GM23248 (cell line): Measurements from ENCODE around the gene PHLPP1. TPM values are rescaled to one million over a fixed set of nuclear protein-coding genes. Genes with fewer than 3 reads are reported as not detected.

Experiments used
- DNase-seq: peaks from one replicate; pipeline ENCODE4 v3.0.0-alpha.2; 2015
- H2AFZ ChIP-seq: fragments of 200-600 bp; sonication (generic); 2 replicates; pipeline ENCODE4 v1.6.1; 2016; ENCODE audit warnings: antibody characterized with exemption
- H3F3A ChIP-seq: fragments of 200-600 bp; sonication (generic); 2 replicates; pipeline ENCODE4 v1.6.1; 2016; ENCODE audit warnings: mild to moderate bottlenecking, antibody characterized with exemption, mixed run types; ENCODE audit not compliant: insufficient read depth
- H3K27ac ChIP-seq: fragments of 200-600 bp; sonication (generic); 2 replicates; pipeline ENCODE4 v1.5.1; 2016; ENCODE audit warnings: mild to moderate bottlenecking
- H3K27me3 ChIP-seq: fragments of 200-600 bp; sonication (generic); replicated peaks from 2 replicates; pipeline ENCODE4 v1.6.1; 2016; ENCODE audit warnings: mild to moderate bottlenecking; ENCODE audit not compliant: insufficient read depth
- H3K36me3 ChIP-seq: fragments of 200-600 bp; sonication (generic); 2 replicates; pipeline ENCODE4 v1.6.1; 2016; ENCODE audit warnings: low read depth, mild to moderate bottlenecking
- H3K4me1 ChIP-seq: fragments of 200-600 bp; sonication (generic); 2 replicates; pipeline ENCODE4 v1.6.1; 2016; ENCODE audit warnings: mild to moderate bottlenecking; ENCODE audit not compliant: insufficient read depth
- H3K4me2 ChIP-seq: fragments of 200-600 bp; sonication (generic); one replicate; pipeline ENCODE4 v1.6.1; 2016; ENCODE audit warnings: mild to moderate bottlenecking; ENCODE audit not compliant: unreplicated experiment
- H3K4me3 ChIP-seq: fragments of 200-600 bp; sonication (generic); 2 replicates; pipeline ENCODE4 v1.5.1; 2016; ENCODE audit warnings: mild to moderate bottlenecking
- H3K79me2 ChIP-seq: fragments of 200-600 bp; sonication (generic); 2 replicates; pipeline ENCODE4 v1.6.1; 2016; ENCODE audit warnings: mild to moderate bottlenecking; ENCODE audit not compliant: insufficient read depth
- H3K9ac ChIP-seq: fragments of 200-600 bp; sonication (generic); 2 replicates; pipeline ENCODE4 v1.6.1; 2016; ENCODE audit warnings: mild to moderate bottlenecking
- H3K9me2 ChIP-seq: fragments of 200-600 bp; sonication (generic); 2 replicates; pipeline ENCODE4 v1.6.1; 2016; ENCODE audit warnings: mixed run types, mild to moderate bottlenecking, moderate library complexity; ENCODE audit not compliant: insufficient read depth
- H3K9me3 ChIP-seq: fragments of 200-600 bp; sonication (generic); one replicate; pipeline ENCODE4 v1.6.1; 2017; ENCODE audit warnings: low read depth
- H4K20me1 ChIP-seq: fragments of 200-600 bp; sonication (generic); 2 replicates; pipeline ENCODE4 v1.6.0; 2016; ENCODE audit not compliant: insufficient read depth
- EZH2 ChIP-seq: fragments of 200-600 bp; sonication (generic); IDR thresholded peaks from 2 replicates; pipeline ENCODE4 v1.6.1; 2018; ENCODE audit warnings: antibody characterized with exemption, mild to moderate bottlenecking; ENCODE audit not compliant: insufficient read depth, poor library complexity, severe bottlenecking
- EZH2phosphoT487 ChIP-seq: fragments of 200-600 bp; sonication (generic); IDR thresholded peaks from 2 replicates; pipeline ENCODE4 v1.6.1; 2018; ENCODE audit warnings: antibody characterized with exemption, moderate library complexity, mild to moderate bottlenecking, low read depth; ENCODE audit not compliant: insufficient read depth
- WGBS, 2 experiments: methylation state at CpG; one replicate each; pipeline ENCODE4 v1.1.6; 2015 to 2017; ENCODE audit warnings: low lambda C conversion rate in 2 of 2, low coverage in 1 of 2; ENCODE audit errors: missing lambda C conversion rate in 2 of 2; 5-methylcytosine and 5-hydroxymethylcytosine counted together
- in situ Hi-C: fragments of 300-500 bp; cut with MboI; formaldehyde crosslinking; loops from 2 replicates; pipeline ENCODE4 v1.15.0; 2020
- polyA plus RNA-seq: library from polyadenylated mRNA; unstranded; fragments of >200 nt; fragmentation: Nextera tagmentation; extraction: Ambion mirVana; gene quantifications from 2 replicates; pipeline ENCODE4 v1.2.1, GENCODE V29; 2016
- total RNA-seq: library from RNA; depleted of rRNA; stranded (reverse); fragments of >200 nt; shearing (Covaris generic); gene quantifications from 2 replicates; pipeline ENCODE4 v1.2.3, GENCODE V29; 2014

PHLPP1 gene
- total and polyA plus RNA-seq, 2 experiments from 2014 or later: 1.1 to 6.8 TPM

GRCh38 chr18:62717925-62718800 lies 2.8 kb downstream of the PHLPP1 start:
- Histone ChIP-seq H3F3A (peaks cover 12% of the 10 kb centered on the region; the same call in 1 of the 2 replicates), H3K9me3 (no peaks in the 10 kb centered on the region), H2AFZ (peak overlapping the region; percentile 48; the same call in 1 of the 2 replicates), H4K20me1 (no peaks in the 10 kb centered on the region), H3K9me2 (no peaks in the 10 kb centered on the region), H3K4me2 (peak overlapping the region; percentile 89), H3K27me3 (no peaks in the 10 kb centered on the region), H3K9ac (peak overlapping the region; percentile 38), H3K27ac (no peak overlapping the region), H3K79me2 (peaks cover 49% of the 10 kb centered on the region), H3K4me3 (peak overlapping the region; percentile 73), H3K36me3 (no peaks in the 10 kb centered on the region), H3K4me1 (peaks cover 18% of the 10 kb centered on the region)
- WGBS, 2 experiments: 61 to 65% methylated on average over 7 of the region's 7 CpGs
- in situ Hi-C loops: loop anchor here (10.0 kb wide), 2 partner anchors 237 to 267 kb away; no protein-coding TSS in a partner anchor
- DNase-seq: peak; percentile 45
- TF ChIP-seq EZH2: no peak
- no peak for TF ChIP-seq EZH2phosphoT487

- Histone ChIP-seq H3K36me3 (no peaks in the 10 kb centered on the region), H3K4me1 (peaks cover 18% of the 10 kb centered on the region), H4K20me1 (no peaks in the 10 kb centered on the region), H3K9ac (no peak overlapping the region), H3F3A (peaks cover 12% of the 10 kb centered on the region; the same call in 1 of the 2 replicates), H3K27ac (no peak overlapping the region), H2AFZ (no peak overlapping the region), H3K4me2 (no peak overlapping the region), H3K9me2 (no peaks in the 10 kb centered on the region), H3K79me2 (peaks cover 67% of the 10 kb centered on the region), H3K4me3 (no peak overlapping the region), H3K27me3 (no peaks in the 10 kb centered on the region), H3K9me3 (no peaks in the 10 kb centered on the region)
- TF ChIP-seq EZH2phosphoT487 (no peak), EZH2 (no peak)
- WGBS, 2 experiments: 68 to 74% methylated on average over 4 of the region's 4 CpGs
- in situ Hi-C loops: no loop called here
- no peak for DNase-seq
Measured at GRCh38 chr18:62720048-62720447, 4.7 kb downstream of the PHLPP1 start.

DNA sequence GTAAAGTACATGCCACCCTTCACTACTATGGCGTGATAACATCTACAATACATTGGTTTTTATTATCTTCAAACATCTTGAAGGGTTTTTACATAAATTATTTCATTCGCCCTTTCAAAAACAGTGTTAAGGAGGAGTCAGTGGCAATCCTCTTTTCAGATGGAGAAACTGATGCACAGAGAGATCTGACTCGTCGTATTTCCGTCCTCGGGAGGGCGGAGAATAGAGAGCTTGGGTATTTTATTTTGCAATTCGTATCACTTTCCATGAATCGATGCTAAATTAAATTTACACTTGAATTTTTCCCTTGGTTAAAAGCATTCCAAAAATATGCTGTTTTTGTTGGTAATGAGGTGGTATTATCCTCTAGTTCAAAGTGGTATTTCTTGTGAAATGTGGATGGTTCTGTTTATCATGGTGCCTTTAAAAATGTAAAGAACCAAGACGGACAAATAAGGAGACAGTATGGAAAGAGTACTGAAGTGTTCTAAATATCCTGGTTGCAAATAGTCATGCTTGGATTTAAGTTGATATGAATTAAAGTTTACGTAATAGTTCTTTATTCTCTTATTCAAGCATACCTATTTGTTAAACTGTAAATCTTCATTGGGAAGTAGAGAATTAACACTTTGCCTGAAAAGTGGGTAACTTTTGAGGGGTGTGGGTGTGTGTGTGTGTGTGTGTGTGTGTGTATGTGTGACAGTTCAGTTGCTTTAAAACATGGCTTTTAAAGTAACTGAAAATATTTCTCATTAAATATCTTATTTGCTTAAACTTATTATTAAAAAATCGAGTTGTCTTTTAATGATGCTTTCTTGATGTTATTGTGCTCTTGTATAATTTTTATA lies 5.6 kb downstream of the PHLPP1 start:
- Histone ChIP-seq H3K4me1 (peaks cover 18% of the 10 kb centered on the region), H3K27ac (no peak overlapping the region), H3K36me3 (no peaks in the 10 kb centered on the region), H3K9me2 (no peaks in the 10 kb centered on the region), H3F3A (peaks cover 12% of the 10 kb centered on the region; the same call in 1 of the 2 replicates), H3K79me2 (peaks cover 67% of the 10 kb centered on the region), H3K4me3 (no peak overlapping the region), H3K4me2 (no peak overlapping the region), H3K9ac (no peak overlapping the region), H3K27me3 (no peaks in the 10 kb centered on the region), H4K20me1 (no peaks in the 10 kb centered on the region), H2AFZ (no peak overlapping the region), H3K9me3 (no peaks in the 10 kb centered on the region)
- DNase-seq: no peak
- TF ChIP-seq EZH2 (no peak), EZH2phosphoT487 (no peak)
- 90 to 91% methylated on average over 12 of the region's 12 CpGs for WGBS, 2 experiments
- in situ Hi-C loops: no loop called here

DNA sequence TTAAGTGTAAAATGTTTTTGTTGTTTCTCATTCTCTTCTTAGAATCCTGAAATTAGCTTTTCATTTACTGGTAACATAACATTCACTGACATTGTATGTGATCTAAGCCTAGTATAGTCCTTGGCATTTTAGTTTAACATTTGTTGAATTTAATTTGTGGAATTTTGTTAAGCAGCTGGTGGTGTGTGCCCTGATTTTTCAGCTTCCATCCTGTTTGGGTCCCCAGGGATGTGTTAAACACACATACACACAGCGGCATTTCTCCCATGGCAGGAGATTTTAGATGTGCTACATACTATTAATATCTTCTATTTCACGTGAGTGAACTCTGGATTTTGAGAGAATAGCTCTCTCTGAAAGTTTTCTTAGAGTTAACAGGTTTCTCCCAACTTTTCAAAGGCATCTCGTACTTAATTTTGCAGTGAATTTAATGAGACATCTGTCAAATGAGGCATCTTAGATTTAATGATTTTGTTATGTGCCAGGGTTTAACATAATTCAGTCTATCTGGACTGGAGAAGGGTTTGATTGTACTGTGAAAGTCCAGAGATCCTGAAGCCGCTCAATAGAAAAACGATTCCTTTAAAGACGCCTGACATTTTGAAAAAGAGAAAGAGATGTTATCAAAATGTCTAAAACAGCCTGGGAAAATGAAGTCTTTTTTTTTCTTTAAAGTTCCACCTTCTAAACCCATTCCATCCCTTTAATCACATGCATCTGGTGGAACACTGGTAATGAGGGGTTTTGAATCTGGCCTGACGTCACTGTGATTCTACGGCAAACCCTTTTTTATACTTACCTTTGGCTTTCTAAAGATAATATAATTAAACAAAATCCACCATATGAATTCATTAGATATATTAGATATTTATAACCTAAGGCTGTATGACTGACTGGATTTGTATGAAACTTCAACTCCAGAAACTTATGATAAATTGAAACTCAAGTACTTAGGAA lies 6.8 kb downstream of the PHLPP1 start:
- Histone ChIP-seq H3F3A (peaks cover 12% of the 10 kb centered on the region; the same call in 1 of the 2 replicates), H2AFZ (no peak overlapping the region), H3K79me2 (peaks cover 67% of the 10 kb centered on the region), H3K4me1 (peaks cover 18% of the 10 kb centered on the region), H3K4me3 (no peak overlapping the region), H3K27ac (no peak overlapping the region), H3K4me2 (no peak overlapping the region), H3K9me3 (no peaks in the 10 kb centered on the region), H3K36me3 (no peaks in the 10 kb centered on the region), H3K9ac (no peak overlapping the region), H3K9me2 (no peaks in the 10 kb centered on the region), H3K27me3 (no peaks in the 10 kb centered on the region), H4K20me1 (no peaks in the 10 kb centered on the region)
- 98% methylated on average over 8 of the region's 8 CpGs for whole genome bisulfite sequencing, 2 experiments
- in situ Hi-C loops: no loop called here
- DNase-seq: no peak
- TF ChIP-seq EZH2 (no peak), EZH2phosphoT487 (no peak)
